UCSD-AML1 (cell line): Measurements from ENCODE around the gene TMEM209.
"Not testable (repeated sequence)": the region's sequence is repeated elsewhere in the genome, so short reads cannot be mapped to it uniquely, and the experiment has no call there.

ENCODE experiments used
- DNase-seq: peaks from one replicate; lab custom pipeline; 2025; ENCODE audit not compliant: unreplicated experiment; lab: John Stamatoyannopoulos, UW

TMEM209 gene

GRCh38 chr7:130129011-130129411 lies 76.2 kb downstream of the TMEM209 start:
- DNase-seq: no peak

- DNase-seq: no peak
These were observed 77.3 kb downstream of the TMEM209 start for GRCh38 chr7:130127821-130128317.

GRCh38 chr7:130127404-130127803 lies 77.8 kb downstream of the TMEM209 start:
- no peak for DNase-seq

GRCh38 chr7:130126840-130127239 lies 78.4 kb downstream of the TMEM209 start:
- DNase-seq: not testable (repeated sequence)

GRCh38 chr7:130124711-130125110 lies 80.5 kb downstream of the TMEM209 start:
- DNase-seq: no peak

GRCh38 chr7:130123501-130123900 lies 81.7 kb downstream of the TMEM209 start:
- no peak for DNase-seq

GRCh38 chr7:130118801-130119200 lies 86.4 kb downstream of the TMEM209 start:
- no peak for DNase-seq

GRCh38 chr7:130118294-130118693 lies 86.9 kb downstream of the TMEM209 start:
- no peak for DNase-seq

- no peak for DNase-seq
These were observed 90.4 kb downstream of the TMEM209 start for GRCh38 chr7:130114776-130115175.
